RWPE2 (cell line): ENCODE results near the gene FNBP1.
A peak's percentile ranks its signal among the peaks of the same experiment; 100 is the strongest.

Experiments used
- ATAC-seq: fragments of 200-7000 bp; cut with Tn5 transposase; 3 replicates; pipeline ENCODE4 v1.9.1; 2021; ENCODE audit warnings: low read depth
- DNase-seq: peaks from one replicate; pipeline ENCODE4 v3.0.0-alpha.2; 2020; ENCODE audit warnings: low spot score
- H3K27ac ChIP-seq: fragments of 450-650 bp; 2 replicates; pipeline ENCODE4 v1.5.1; 2017; ENCODE audit warnings: mild to moderate bottlenecking; ENCODE audit not compliant: poor library complexity, severe bottlenecking
- H3K27me3 ChIP-seq: fragments of 250-450 bp; sonication (Bioruptor Pico); 2 replicates; pipeline ENCODE4 v1.5.1; 2021; ENCODE audit warnings: mild to moderate bottlenecking, moderate library complexity; ENCODE audit not compliant: insufficient read depth, poor library complexity, severe bottlenecking
- H3K36me3 ChIP-seq: fragments of 250-450 bp; sonication (Bioruptor Pico); 2 replicates; pipeline ENCODE4 v1.5.1; 2020; ENCODE audit warnings: low read depth, mild to moderate bottlenecking, moderate library complexity
- H3K4me1 ChIP-seq: fragments of 250-450 bp; sonication (Bioruptor Pico); 2 replicates; pipeline ENCODE4 v1.5.1; 2021; ENCODE audit warnings: mild to moderate bottlenecking, moderate library complexity; ENCODE audit not compliant: insufficient read depth, poor library complexity, severe bottlenecking
- H3K4me3 ChIP-seq: fragments of 250-450 bp; sonication (Bioruptor Pico); 2 replicates; pipeline ENCODE4 v1.5.1; 2021; ENCODE audit warnings: mild to moderate bottlenecking, moderate library complexity; ENCODE audit not compliant: severe bottlenecking
- H3K9me3 ChIP-seq: fragments of 250-450 bp; sonication (Bioruptor Pico); 2 replicates; pipeline ENCODE4 v1.5.1; 2021; ENCODE audit warnings: mild to moderate bottlenecking, moderate library complexity; ENCODE audit not compliant: severe bottlenecking
- TF ChIP-seq, protein P1 (sequence below): fragments of 450-650 bp; IDR thresholded peaks from one replicate; pipeline ENCODE4 v1.5.1; 2017; ENCODE audit warnings: mild to moderate bottlenecking, moderate library complexity; ENCODE audit not compliant: poor library complexity, severe bottlenecking

Gene FNBP1

DNA sequence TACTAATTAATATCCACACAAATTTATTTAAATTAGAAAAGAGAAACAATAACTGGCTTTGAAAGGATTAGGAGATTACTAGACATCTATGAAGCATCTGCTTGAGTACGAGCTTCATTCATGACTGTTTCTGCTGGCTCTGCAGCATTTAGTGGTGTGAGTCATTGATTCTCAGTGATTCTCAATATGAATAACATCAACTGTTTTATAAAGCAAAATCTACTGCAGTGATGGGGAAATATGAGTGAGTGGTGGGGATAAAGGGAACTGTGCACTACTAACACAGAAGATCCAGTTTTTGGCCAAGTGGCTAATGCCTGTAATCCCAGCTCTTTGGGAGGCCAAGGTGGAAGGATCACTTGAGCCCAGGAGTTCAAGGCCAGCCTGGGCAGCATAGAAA lies 8.4 kb downstream of the FNBP1 start:
- TF ChIP-seq, protein P1, sequence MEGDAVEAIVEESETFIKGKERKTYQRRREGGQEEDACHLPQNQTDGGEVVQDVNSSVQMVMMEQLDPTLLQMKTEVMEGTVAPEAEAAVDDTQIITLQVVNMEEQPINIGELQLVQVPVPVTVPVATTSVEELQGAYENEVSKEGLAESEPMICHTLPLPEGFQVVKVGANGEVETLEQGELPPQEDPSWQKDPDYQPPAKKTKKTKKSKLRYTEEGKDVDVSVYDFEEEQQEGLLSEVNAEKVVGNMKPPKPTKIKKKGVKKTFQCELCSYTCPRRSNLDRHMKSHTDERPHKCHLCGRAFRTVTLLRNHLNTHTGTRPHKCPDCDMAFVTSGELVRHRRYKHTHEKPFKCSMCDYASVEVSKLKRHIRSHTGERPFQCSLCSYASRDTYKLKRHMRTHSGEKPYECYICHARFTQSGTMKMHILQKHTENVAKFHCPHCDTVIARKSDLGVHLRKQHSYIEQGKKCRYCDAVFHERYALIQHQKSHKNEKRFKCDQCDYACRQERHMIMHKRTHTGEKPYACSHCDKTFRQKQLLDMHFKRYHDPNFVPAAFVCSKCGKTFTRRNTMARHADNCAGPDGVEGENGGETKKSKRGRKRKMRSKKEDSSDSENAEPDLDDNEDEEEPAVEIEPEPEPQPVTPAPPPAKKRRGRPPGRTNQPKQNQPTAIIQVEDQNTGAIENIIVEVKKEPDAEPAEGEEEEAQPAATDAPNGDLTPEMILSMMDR = no peak
- DNase-seq = no peak
- H3K27ac ChIP-seq = no peak overlapping the region
- peaks cover 8% of the 10 kb centered on the region for H3K4me1 ChIP-seq
- no peaks in the 10 kb centered on the region for H3K9me3 ChIP-seq
- ATAC-seq = peak; percentile 79
- H3K4me3 ChIP-seq = no peak overlapping the region
- no peaks in the 10 kb centered on the region for H3K36me3 ChIP-seq
- no peaks in the 10 kb centered on the region for H3K27me3 ChIP-seq

GRCh38 chr9:130030651-130031127 lies 12.3 kb downstream of the FNBP1 start:
- Histone ChIP-seq H3K4me1 (no peaks in the 10 kb centered on the region), H3K36me3 (no peaks in the 10 kb centered on the region), H3K27me3 (no peaks in the 10 kb centered on the region), H3K4me3 (no peak overlapping the region), H3K27ac (no peak overlapping the region), H3K9me3 (no peaks in the 10 kb centered on the region)
- DNase-seq = no peak
- no peak for ATAC-seq
- TF ChIP-seq, protein P1 = no peak

GRCh38 chr9:130029223-130029973 lies 13.6 kb downstream of the FNBP1 start:
- Histone ChIP-seq H3K9me3 (no peaks in the 10 kb centered on the region), H3K4me1 (peaks cover 7% of the 10 kb centered on the region), H3K27me3 (no peaks in the 10 kb centered on the region), H3K36me3 (no peaks in the 10 kb centered on the region), H3K27ac (no peak overlapping the region), H3K4me3 (no peak overlapping the region)
- no peak for DNase-seq
- TF ChIP-seq, protein P1 = no peak
- no peak for ATAC-seq

DNA sequence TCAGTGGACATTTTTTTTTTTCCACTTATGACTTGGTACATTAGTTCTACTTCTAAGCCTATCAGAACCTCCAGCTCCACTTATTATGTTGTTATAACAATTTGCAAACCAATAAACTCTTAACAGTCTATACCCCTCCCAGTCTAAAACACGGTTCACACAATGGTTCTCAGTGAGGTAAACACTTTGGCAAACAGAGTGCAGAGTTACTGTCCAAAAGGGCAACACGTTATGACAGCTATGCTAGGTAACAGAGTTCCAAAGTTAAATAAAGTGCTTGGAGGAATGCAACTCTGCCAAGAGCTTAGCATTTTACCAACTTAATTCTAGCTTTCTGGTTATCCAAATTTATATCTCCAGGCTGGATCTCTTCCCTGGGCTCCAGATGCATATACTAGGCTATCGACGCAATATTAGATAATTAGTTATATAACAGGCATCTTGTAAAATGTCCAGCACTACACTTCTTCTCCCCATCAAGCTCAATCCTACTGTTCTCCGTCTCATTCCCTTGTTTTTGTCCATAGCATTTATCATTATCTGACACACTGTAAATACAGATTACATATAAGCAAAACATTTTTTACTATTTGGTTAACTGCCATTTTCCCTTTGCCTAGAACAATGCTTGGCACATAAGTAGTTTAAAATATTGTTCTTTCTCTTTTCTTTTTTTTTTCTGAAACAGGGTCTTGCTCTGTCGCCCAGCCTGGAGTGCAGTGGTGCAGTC lies 14.3 kb downstream of the FNBP1 start:
- Histone ChIP-seq H3K27ac (no peak overlapping the region), H3K27me3 (no peaks in the 10 kb centered on the region), H3K4me1 (peaks cover 10% of the 10 kb centered on the region), H3K4me3 (no peak overlapping the region), H3K36me3 (no peaks in the 10 kb centered on the region), H3K9me3 (no peaks in the 10 kb centered on the region)
- DNase-seq (no peak), ATAC-seq (no peak)
- TF ChIP-seq, protein P1 = no peak
